GM19395 (cell line): Measurements from ENCODE around the gene THEMIS.
A peak's percentile ranks its signal among the peaks of the same experiment; 100 is the strongest.

Experiments
- ATAC-seq: cut with Tn5 transposase; IDR thresholded peaks from one replicate; pipeline ENCODE4 v1.9.1; 2021; ENCODE audit warnings: mild to moderate bottlenecking, moderate library complexity; ENCODE audit not compliant: unreplicated experiment

The THEMIS gene

GRCh38 chr6:127860723-127861122 is 40.1 kb downstream of the THEMIS start:
- ATAC-seq: no peak

DNA sequence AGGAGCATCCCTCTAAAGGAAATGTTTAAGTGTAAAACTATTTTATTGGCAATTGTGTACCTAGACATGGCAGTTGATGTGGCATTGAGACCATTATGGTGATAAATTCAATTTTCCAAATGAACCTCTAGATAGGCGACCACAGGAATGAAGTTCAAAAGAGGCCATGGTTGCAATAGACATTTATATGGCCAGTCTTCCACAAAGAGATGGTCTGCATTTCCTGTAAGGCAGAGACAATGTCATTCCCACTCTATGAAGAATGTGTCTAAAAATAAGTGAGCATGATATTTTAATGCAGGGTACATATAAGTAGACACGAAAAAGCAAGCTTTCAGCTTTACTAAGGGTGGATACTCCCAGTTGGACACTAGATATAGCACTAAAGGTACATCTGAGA is 40.9 kb downstream of the THEMIS start:
- no peak for ATAC-seq

- no peak for ATAC-seq
Measured at GRCh38 chr6:127858727-127859391, 42.0 kb downstream of the THEMIS start.

- no peak for ATAC-seq
Measured at GRCh38 chr6:127857051-127857637, 43.7 kb downstream of the THEMIS start.

GRCh38 chr6:127855542-127856159 is 45.2 kb downstream of the THEMIS start:
- ATAC-seq: peak; percentile 49

DNA sequence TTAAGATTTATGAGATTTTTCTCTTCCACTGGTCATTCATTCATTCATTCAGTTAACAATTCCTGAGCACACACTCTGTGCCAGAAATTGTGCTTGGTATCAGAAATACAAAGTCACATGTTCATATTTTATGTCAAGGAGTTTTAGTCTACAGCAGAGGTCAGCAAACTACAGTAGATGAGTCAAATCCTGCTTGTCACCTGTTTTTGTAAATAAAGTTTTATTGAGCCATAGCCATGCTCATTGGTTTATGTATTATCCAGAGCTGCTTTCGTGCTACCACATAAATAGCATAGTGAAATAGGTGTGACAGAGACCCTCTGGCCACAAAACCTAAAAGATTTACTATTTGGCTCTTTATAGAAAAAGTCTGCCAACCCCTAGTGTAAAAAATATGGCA is 46.8 kb downstream of the THEMIS start:
- no peak for ATAC-seq

GRCh38 chr6:127851197-127851596 is 49.7 kb downstream of the THEMIS start:
- ATAC-seq: no peak

GRCh38 chr6:127845242-127845641 is 55.6 kb downstream of the THEMIS start:
- no peak for ATAC-seq

DNA sequence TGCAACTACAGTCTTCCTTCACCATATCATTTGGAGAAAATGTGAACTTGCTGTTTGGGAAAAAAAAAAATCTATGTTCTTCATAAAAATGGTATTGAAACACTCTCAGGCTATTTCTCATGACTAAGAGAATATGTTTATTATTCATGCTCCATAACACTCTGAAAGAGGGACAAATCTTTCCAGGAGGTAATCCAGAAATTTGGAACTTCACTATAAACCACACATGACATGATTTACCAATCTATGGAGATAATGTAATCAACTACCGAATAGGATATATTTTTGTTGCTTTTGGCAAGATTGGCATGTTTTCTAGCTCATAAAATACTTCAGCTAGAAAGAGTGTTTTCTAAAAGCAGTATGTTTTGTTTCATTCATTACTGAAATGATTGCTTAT is 56.3 kb downstream of the THEMIS start:
- ATAC-seq: no peak

- ATAC-seq: no peak
Measured at GRCh38 chr6:127843582-127843981, 57.3 kb downstream of the THEMIS start.

DNA sequence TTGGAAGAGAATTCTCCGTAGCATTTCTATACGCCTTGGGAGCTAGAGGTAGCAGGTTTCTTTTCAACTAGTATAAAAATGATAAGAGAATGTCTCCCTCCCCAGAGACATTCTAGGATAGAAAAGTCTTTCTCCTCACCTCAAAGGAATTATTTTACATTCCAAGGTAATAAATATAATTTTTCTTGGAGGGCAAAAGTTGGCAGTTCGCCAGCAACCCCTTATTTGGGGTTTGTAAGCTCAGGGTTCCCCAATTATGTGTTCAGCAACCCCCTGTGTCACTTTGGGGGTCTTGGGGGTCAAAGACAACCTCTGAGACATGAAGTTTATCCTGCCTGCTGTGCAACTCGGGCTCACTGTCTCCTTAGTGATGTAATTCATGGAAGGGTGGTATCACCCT is 58.3 kb downstream of the THEMIS start:
- ATAC-seq: no peak

DNA sequence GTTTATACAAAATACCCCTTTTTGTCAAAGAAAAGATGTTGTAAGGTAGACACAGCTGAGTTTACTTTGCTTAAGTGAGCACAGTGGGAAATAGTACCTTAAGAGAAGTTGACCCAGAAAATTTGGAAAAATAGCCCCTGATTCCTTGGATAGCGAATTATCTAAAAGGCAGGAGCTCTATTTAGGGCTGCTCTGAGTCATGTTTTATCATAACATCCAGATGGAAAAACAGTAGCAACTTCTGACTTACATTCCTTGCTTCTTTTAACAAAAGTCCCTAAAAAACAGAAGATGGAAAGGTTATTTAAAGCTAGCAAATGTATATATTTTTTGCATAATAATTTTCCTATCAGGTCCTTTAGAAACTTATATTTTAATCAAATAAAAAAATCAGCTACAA is 59.0 kb downstream of the THEMIS start:
- ATAC-seq: no peak

GRCh38 chr6:127834136-127834535 is 66.7 kb downstream of the THEMIS start:
- ATAC-seq: no peak

- no peak for ATAC-seq
Measured at GRCh38 chr6:127833336-127833735, 67.5 kb downstream of the THEMIS start.

DNA sequence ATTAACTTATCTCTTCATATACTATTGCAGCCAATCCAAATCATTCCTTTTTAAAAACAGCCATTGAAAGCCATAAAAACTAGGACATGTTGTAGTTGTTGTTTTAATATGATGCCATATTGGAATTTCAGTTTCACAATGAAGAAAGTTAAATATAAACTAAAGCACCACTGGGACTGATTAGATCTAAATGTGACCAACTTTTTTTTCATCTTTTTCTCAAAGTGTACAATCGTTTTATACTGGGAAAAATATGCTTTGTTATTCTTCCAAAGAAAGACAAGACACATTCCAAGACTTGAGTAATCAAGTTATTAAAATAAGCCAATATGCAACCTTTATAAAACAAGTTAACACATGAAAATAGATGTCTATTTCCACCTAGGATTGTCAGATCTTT is 68.5 kb downstream of the THEMIS start:
- ATAC-seq: no peak

DNA sequence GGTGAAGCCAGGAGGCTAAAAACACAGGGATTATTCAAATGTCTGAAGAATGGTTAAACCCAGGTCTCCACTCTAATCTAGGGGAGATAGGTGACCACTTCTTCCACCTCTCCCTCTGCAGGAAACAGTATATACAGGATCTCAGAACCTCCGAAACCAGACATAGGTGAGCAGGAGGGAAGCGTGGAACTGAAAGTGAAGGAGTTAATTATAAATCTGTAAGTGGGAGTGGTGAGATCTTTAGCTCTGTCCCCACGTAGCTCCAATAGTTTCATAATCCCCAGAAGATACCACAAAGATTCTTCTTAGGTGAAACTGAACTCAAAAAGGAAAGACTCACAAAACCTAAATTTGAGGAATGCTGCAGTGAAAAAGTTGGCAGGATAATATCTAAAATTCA is 76.8 kb downstream of the THEMIS start:
- ATAC-seq: peak; percentile 53

- ATAC-seq: no peak
Measured at GRCh38 chr6:127821431-127821830, 79.4 kb downstream of the THEMIS start.

- ATAC-seq: no peak
Measured at GRCh38 chr6:127818149-127818548, 82.7 kb downstream of the THEMIS start.

DNA sequence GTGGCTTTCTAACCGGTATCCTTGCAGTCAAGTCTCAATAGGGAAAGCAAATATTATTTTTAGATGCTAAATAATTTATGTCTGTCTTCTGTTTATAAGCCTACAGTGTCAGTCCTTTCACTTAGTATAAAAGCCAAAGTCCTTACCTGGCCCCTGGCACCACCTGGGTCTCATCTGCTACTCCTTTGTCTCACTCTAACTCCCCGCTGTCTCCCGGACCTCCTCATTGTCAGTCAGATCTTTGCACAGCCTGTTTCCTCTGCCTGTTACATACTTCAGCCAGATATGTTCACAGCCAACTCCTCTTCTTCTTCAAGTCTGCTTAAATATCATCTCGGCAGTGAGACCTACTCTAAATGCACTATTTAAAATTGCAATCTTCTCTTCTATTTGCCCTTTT is 84.2 kb downstream of the THEMIS start:
- no peak for ATAC-seq

DNA sequence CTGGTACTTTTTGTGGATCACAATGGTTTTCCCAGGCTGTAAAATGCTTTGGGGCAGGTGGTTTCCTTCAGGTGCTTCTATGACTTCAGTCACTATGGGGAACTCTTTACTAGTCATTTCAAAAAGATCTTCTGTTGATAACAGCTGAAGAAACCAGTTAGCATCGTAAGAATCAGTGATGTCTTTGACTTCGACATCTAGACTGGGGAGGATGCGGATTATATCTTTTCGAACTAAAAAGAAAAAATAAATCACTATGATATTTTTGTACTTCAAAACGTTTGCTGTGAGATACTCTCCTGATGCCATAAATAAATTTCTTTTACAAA is 87.2 kb downstream of the THEMIS start:
- no peak for ATAC-seq

DNA sequence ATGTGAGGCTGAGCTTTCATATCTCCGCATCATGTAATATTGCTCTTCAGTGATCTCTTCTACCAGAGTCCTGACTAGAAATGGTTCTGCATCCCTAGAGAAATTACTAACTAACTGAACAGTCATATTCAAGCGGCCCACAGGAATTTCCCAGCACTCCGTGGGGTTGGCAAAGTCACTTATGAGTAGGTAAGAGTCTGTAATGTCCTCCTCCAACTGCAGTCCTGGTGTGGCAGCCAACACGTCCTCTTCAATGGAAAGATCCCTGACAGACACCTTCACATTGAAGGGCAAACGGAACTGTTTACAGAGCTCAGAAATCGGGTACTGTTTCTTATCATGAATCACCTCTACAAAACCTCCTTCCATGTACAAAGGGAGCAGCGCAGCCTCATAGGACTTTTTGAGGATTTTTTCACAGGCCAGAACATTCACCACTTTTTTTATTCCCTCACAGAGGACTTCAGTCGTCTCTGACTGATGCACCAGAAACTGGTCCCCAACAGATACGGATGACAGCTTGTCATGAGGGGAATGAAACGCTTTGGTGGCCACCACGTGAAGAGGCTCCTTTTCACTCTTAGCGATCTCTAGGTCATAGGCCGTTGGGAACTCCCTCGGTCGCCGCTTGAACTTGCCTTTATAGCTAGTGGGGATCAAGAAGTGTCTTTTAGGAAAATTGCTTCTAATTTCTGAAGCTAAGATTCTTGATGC is 87.7 kb downstream of the THEMIS start:
- ATAC-seq: no peak
